ENCODE measurements around the gene OR10K1. TPM values are rescaled to one million over a fixed set of nuclear protein-coding genes. Genes with fewer than 3 reads are reported as not detected.

OR10K1 gene
- total and polyA plus RNA-seq, 9 of the 15 experiments (the other 6 are each of a cell fraction or from before 2014, with no cell fraction given), result not detected

DNA sequence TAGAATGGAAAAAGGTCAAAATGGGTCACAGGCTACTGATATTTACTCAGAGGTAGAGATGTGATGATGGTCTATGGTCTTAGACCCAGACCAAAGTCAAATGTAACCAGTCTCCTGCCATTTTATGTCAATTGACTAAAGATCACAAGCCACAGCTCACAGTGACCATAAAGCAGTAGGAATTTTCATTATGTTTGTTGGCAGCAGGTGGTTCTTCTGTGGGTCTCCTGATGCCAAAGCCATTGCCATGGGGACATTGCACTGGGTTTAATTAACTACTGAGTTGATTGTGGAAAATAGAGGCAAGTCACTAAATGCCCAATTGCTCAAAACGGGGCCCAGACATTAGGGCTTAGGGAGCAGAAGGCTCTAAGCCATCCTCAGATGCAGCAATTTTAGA is 35.5 kb upstream of the OR10K1 start, which contains the start of gene OR10K2:
Gene OR10K2 (minus strand): TSS at position 101 of the 400 bp plus-strand sequence. CDS start 5,371 bp downstream, outside the sequence.
- BruUV-seq (replicated peaks), result no TSS peak
- DNase-seq (ENCODE audit: extremely low read depth in 1 of 4, low spot score in 3 of 4) (no peak), ATAC-seq (no peak), FAIRE-seq (no peak)
- intact Hi-C loops (cut with micrococcal nuclease), result no loop called here
- Histone ChIP-seq H3K9ac (ENCODE audit: insufficient read depth in 1 of 2, low read depth in 2 of 2, low read length in 2 of 2) (no peak within 1 kb of the TSS), H3K4me3 (no peak within 1 kb of the TSS), H3K9me1 (ENCODE audit: control insufficient read depth, insufficient read depth, low read length) (no peaks in the 10 kb centered on the region), H3K79me2 (ENCODE audit: control insufficient read depth, insufficient read depth, low read length) (no peaks in the 10 kb centered on the region), H3K4me2 (ENCODE audit: insufficient read depth, low read length) (no peak within 1 kb of the TSS), H3K36me3 (ENCODE audit: control insufficient read depth, insufficient read depth, low read length) (no peaks in the 10 kb centered on the region), H3K9me3 (replicated peaks; ENCODE audit: control insufficient read depth, insufficient read depth, low read depth, low read length) (no peaks in the 10 kb centered on the region), H2AFZ (ENCODE audit: low read depth, low read length) (no peak within 1 kb of the TSS), H3K27ac (ENCODE audit: extremely low read depth, low read depth, low read length) (no peak within 1 kb of the TSS), H3K27me3 (ENCODE audit: control insufficient read depth in 2 of 2, insufficient read depth in 2 of 2, low read length in 2 of 2) (no peaks in the 10 kb centered on the region), H3K4me1 (replicated peaks in 1 of 2; ENCODE audit: control insufficient read depth in 2 of 2, insufficient read depth in 2 of 2, low read length in 2 of 2) (no peaks in the 10 kb centered on the region), H4K20me1 (replicated peaks; ENCODE audit: control insufficient read depth, insufficient read depth, low read length) (no peaks in the 10 kb centered on the region)
- 0% methylated on average over 1 of the region's 1 CpG for WGBS (ENCODE audit: insufficient coverage, low coverage, missing lambda C conversion rate)
- ChIA-PET POLR2A (no interaction called here), CTCF (ENCODE audit: low intra/inter-chr PET ratio) (no interaction called here)
- in situ Hi-C loops (cut with MboI), result no loop called here
- TF ChIP-seq HDAC2 (IDR thresholded peaks at IDR 0.05) (no peak), TBL1XR1 (IDR thresholded peaks at IDR 0.05; ENCODE audit: low read length in 2 of 2) (no peak), YBX1 (IDR thresholded peaks at IDR 0.05) (no peak), RBM22 (IDR thresholded peaks at IDR 0.05; ENCODE audit: low read depth, low read length, poor library complexity, severe bottlenecking) (no peak), CREB5 (CRISPR knock-in tag; IDR thresholded peaks at IDR 0.05) (no peak), TFAM (CRISPR knock-in tag; conservative IDR thresholded peaks at IDR 0.05) (no peak), SAP30 (IDR thresholded peaks at IDR 0.05; ENCODE audit: borderline replicate concordance, insufficient read depth, low read depth, low read length, poor library complexity, severe bottlenecking) (no peak), SNAPC5 (CRISPR knock-in tag; IDR thresholded peaks at IDR 0.05) (no peak), ARID2 (IDR thresholded peaks at IDR 0.05) (no peak), SMARCB1 (IDR thresholded peaks at IDR 0.05; ENCODE audit: insufficient read length, low read depth) (no peak)
- TF ChIP-seq, protein P1, sequence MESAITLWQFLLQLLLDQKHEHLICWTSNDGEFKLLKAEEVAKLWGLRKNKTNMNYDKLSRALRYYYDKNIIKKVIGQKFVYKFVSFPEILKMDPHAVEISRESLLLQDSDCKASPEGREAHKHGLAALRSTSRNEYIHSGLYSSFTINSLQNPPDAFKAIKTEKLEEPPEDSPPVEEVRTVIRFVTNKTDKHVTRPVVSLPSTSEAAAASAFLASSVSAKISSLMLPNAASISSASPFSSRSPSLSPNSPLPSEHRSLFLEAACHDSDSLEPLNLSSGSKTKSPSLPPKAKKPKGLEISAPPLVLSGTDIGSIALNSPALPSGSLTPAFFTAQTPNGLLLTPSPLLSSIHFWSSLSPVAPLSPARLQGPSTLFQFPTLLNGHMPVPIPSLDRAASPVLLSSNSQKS (CRISPR knock-in tag; IDR thresholded peaks at IDR 0.05), result no peak
- TF ChIP-seq, protein P2, sequence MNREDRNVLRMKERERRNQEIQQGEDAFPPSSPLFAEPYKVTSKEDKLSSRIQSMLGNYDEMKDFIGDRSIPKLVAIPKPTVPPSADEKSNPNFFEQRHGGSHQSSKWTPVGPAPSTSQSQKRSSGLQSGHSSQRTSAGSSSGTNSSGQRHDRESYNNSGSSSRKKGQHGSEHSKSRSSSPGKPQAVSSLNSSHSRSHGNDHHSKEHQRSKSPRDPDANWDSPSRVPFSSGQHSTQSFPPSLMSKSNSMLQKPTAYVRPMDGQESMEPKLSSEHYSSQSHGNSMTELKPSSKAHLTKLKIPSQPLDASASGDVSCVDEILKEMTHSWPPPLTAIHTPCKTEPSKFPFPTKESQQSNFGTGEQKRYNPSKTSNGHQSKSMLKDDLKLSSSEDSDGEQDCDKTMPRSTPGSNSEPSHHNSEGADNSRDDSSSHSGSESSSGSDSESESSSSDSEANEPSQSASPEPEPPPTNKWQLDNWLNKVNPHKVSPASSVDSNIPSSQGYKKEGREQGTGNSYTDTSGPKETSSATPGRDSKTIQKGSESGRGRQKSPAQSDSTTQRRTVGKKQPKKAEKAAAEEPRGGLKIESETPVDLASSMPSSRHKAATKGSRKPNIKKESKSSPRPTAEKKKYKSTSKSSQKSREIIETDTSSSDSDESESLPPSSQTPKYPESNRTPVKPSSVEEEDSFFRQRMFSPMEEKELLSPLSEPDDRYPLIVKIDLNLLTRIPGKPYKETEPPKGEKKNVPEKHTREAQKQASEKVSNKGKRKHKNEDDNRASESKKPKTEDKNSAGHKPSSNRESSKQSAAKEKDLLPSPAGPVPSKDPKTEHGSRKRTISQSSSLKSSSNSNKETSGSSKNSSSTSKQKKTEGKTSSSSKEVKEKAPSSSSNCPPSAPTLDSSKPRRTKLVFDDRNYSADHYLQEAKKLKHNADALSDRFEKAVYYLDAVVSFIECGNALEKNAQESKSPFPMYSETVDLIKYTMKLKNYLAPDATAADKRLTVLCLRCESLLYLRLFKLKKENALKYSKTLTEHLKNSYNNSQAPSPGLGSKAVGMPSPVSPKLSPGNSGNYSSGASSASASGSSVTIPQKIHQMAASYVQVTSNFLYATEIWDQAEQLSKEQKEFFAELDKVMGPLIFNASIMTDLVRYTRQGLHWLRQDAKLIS (CRISPR knock-in tag; IDR thresholded peaks at IDR 0.05), result no peak
- TF ChIP-seq, protein P3, sequence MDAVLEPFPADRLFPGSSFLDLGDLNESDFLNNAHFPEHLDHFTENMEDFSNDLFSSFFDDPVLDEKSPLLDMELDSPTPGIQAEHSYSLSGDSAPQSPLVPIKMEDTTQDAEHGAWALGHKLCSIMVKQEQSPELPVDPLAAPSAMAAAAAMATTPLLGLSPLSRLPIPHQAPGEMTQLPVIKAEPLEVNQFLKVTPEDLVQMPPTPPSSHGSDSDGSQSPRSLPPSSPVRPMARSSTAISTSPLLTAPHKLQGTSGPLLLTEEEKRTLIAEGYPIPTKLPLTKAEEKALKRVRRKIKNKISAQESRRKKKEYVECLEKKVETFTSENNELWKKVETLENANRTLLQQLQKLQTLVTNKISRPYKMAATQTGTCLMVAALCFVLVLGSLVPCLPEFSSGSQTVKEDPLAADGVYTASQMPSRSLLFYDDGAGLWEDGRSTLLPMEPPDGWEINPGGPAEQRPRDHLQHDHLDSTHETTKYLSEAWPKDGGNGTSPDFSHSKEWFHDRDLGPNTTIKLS (IDR thresholded peaks at IDR 0.05; ENCODE audit: borderline replicate concordance, low read depth), result no peak

Data from K562 (cell line).